Left ventricle myocardium inferior (tissue), 1 donor: ENCODE data around the gene CYLC1. TPM values are rescaled to one million over a fixed set of nuclear protein-coding genes. Genes with fewer than 3 reads are reported as not detected.

Experiments used
- DNase-seq: peaks from one replicate; pipeline ENCODE4 v3.0.0-alpha.2; 2020
- H3K27ac ChIP-seq: fragments of 200-600 bp; replicated peaks from 2 replicates; pipeline ENCODE4 v1.8.0; 2021
- H3K27me3 ChIP-seq: fragments of 200-600 bp; 2 replicates; pipeline ENCODE4 v1.8.0; 2021; ENCODE audit warnings: low read depth
- H3K36me3 ChIP-seq: fragments of 200-600 bp; 2 replicates; pipeline ENCODE4 v1.8.0; 2021
- H3K4me1 ChIP-seq: fragments of 200-600 bp; 2 replicates; pipeline ENCODE4 v1.8.0; 2021
- H3K4me3 ChIP-seq: fragments of 200-600 bp; 2 replicates; pipeline ENCODE4 v1.8.0; 2021; ENCODE audit warnings: mild to moderate bottlenecking, moderate library complexity
- H3K9me3 ChIP-seq: fragments of 200-600 bp; replicated peaks from 2 replicates; pipeline ENCODE4 v1.8.0; 2021
- CTCF ChIP-seq: fragments of 200-600 bp; IDR thresholded peaks from 2 replicates; pipeline ENCODE4 v1.8.0; 2021; ENCODE audit warnings: antibody characterized with exemption, mild to moderate bottlenecking, borderline replicate concordance
- intact Hi-C: fragments of 100-400 bp; cut with micrococcal nuclease; formaldehyde crosslinking; loops from one replicate; pipeline ENCODE4 v1.11.0; 2022
- total RNA-seq: library from RNA; stranded (reverse); fragmentation: NEBNext Ultra II Directional; extraction: Animal tissue kit (Norgen Biotek cat#: 25700); gene quantifications from one replicate; pipeline ENCODE4 v1.2.1, GENCODE V29; 2021
- donor health status: DM: no; HTN: yes; CAD: no; lungs with severe emphysema.

Gene CYLC1
- total RNA-seq, 1 donor from 2014 or later, result not detected

- no peaks in the 10 kb centered on the region for H3K27me3 ChIP-seq
- no peak for DNase-seq
- intact Hi-C loops, result no loop called here
- H3K36me3 ChIP-seq, result no peaks in the 10 kb centered on the region
- TF ChIP-seq CTCF, result no peak
- no peaks in the 10 kb centered on the region for H3K4me1 ChIP-seq
- no peak overlapping the region for H3K4me3 ChIP-seq
- H3K27ac ChIP-seq, result no peak overlapping the region
- no peaks in the 10 kb centered on the region for H3K9me3 ChIP-seq
These were observed 31.5 kb downstream of the CYLC1 start for GRCh38 chrX:83892433-83892832.

- TF ChIP-seq CTCF, result no peak
- DNase-seq, result no peak
- intact Hi-C loops, result no loop called here
- Histone ChIP-seq H3K36me3 (no peaks in the 10 kb centered on the region), H3K4me1 (no peaks in the 10 kb centered on the region), H3K27me3 (no peaks in the 10 kb centered on the region), H3K27ac (no peak overlapping the region), H3K4me3 (no peak overlapping the region), H3K9me3 (no peaks in the 10 kb centered on the region)
These were observed 46.0 kb downstream of the CYLC1 start for GRCh38 chrX:83906921-83907320.

- Histone ChIP-seq H3K9me3 (no peaks in the 10 kb centered on the region), H3K27ac (no peak overlapping the region), H3K27me3 (no peaks in the 10 kb centered on the region), H3K36me3 (no peaks in the 10 kb centered on the region), H3K4me3 (no peak overlapping the region), H3K4me1 (no peaks in the 10 kb centered on the region)
- intact Hi-C loops, result no loop called here
- TF ChIP-seq CTCF, result no peak
- no peak for DNase-seq
These were observed 55.6 kb downstream of the CYLC1 start for GRCh38 chrX:83916525-83916924.

GRCh38 chrX:83934220-83934619 is 73.3 kb downstream of the CYLC1 start:
- intact Hi-C loops, result no loop called here
- Histone ChIP-seq H3K27ac (no peak overlapping the region), H3K36me3 (no peaks in the 10 kb centered on the region), H3K4me3 (no peak overlapping the region), H3K9me3 (no peaks in the 10 kb centered on the region), H3K4me1 (no peaks in the 10 kb centered on the region), H3K27me3 (no peaks in the 10 kb centered on the region)
- DNase-seq, result no peak
- TF ChIP-seq CTCF, result no peak
